ENCODE measurements around the gene FAM3C.
"Not testable (repeated sequence)": the region's sequence is repeated elsewhere in the genome, so short reads cannot be mapped to it uniquely, and the experiment has no call there.

The FAM3C gene

GRCh38 chr7:121329191-121330052 lies 66.7 kb downstream of the FAM3C start:
- peak; percentile 6 for DNase-seq

- DNase-seq = no peak
Observed at GRCh38 chr7:121328508-121329190, 67.5 kb downstream of the FAM3C start, which contains the start of gene WNT16. TSS of gene WNT16 (plus strand) at chr7:121329000. CDS start at chr7:121329293, 293 bp downstream.

GRCh38 chr7:121327671-121328070 lies 68.4 kb downstream of the FAM3C start:
- no peak for DNase-seq

- no peak for DNase-seq
Observed at GRCh38 chr7:121323515-121324302, 72.4 kb downstream of the FAM3C start.

- no peak for DNase-seq
Observed at GRCh38 chr7:121322460-121322859, 73.6 kb downstream of the FAM3C start.

GRCh38 chr7:121315170-121315569 lies 80.9 kb downstream of the FAM3C start:
- DNase-seq = not testable (repeated sequence)

GRCh38 chr7:121313793-121314676 lies 82.1 kb downstream of the FAM3C start:
- no peak for DNase-seq

- DNase-seq = no peak
Observed at GRCh38 chr7:121313220-121313792, 82.8 kb downstream of the FAM3C start.

GRCh38 chr7:121307021-121307574 lies 89.0 kb downstream of the FAM3C start:
- no peak for DNase-seq

- no peak for DNase-seq
Observed at GRCh38 chr7:121306565-121306964, 89.5 kb downstream of the FAM3C start.

- DNase-seq = no peak
Observed at GRCh38 chr7:121305109-121305508, 91.0 kb downstream of the FAM3C start.

GRCh38 chr7:121304102-121304658 lies 91.9 kb downstream of the FAM3C start:
- no peak for DNase-seq

GRCh38 chr7:121303422-121304101 lies 92.5 kb downstream of the FAM3C start:
- DNase-seq = no peak

- no peak for DNase-seq
Observed at GRCh38 chr7:121302214-121302745, 93.8 kb downstream of the FAM3C start.

- DNase-seq = no peak
Observed at GRCh38 chr7:121301446-121302213, 94.5 kb downstream of the FAM3C start.

GRCh38 chr7:121300685-121301420 lies 95.3 kb downstream of the FAM3C start:
- DNase-seq = no peak
